SU-DHL-6 (cell line): ENCODE results near the gene LPIN1.
"Not testable (repeated sequence)": the region's sequence is repeated elsewhere in the genome, so short reads cannot be mapped to it uniquely, and the experiment has no call there.

Source experiments
- H2AFZ ChIP-seq: fragments of 200-600 bp; sonication (generic); 2 replicates; pipeline ENCODE4 v1.6.1; 2014; ENCODE audit warnings: low read depth, mild to moderate bottlenecking, moderate library complexity, mixed read lengths, antibody characterized with exemption, low read length; ENCODE audit not compliant: severe bottlenecking
- H3F3A ChIP-seq: fragments of 200-600 bp; shearing (Covaris generic); 2 replicates; pipeline ENCODE4 v1.6.0; 2016; ENCODE audit warnings: antibody characterized with exemption, mild to moderate bottlenecking; ENCODE audit not compliant: insufficient read depth
- H3K27ac ChIP-seq: fragments of 200-600 bp; sonication (generic); 2 replicates; pipeline ENCODE4 v1.5.1; 2016; ENCODE audit warnings: low read depth, mild to moderate bottlenecking, low read length, moderate library complexity, mixed read lengths
- H3K27me3 ChIP-seq: fragments of 200-600 bp; sonication (generic), shearing (Covaris generic); 2 replicates; pipeline ENCODE4 v1.6.0; 2014; ENCODE audit warnings: mild to moderate bottlenecking, low read length
- H3K36me3 ChIP-seq: fragments of 200-600 bp; sonication (generic); 2 replicates; pipeline ENCODE4 v1.6.1; 2014; ENCODE audit warnings: mild to moderate bottlenecking, low read length, mixed read lengths
- H3K4me2 ChIP-seq: fragments of 300-600, 200-600 bp; shearing (Covaris generic), sonication (generic); 2 replicates; pipeline ENCODE4 v1.6.0; 2014; ENCODE audit warnings: low read length, low read depth, mild to moderate bottlenecking; ENCODE audit not compliant: poor library complexity, severe bottlenecking
- H3K4me3 ChIP-seq: fragments of 200-600 bp; sonication (generic); 2 replicates; pipeline ENCODE4 v1.5.1; 2014; ENCODE audit warnings: antibody characterized with exemption, low read length, mild to moderate bottlenecking, mixed read lengths; ENCODE audit not compliant: insufficient read depth, poor library complexity, severe bottlenecking
- H3K79me2 ChIP-seq: fragments of 200-600 bp; sonication (generic); 2 replicates; pipeline ENCODE4 v1.6.1; 2014; ENCODE audit warnings: mild to moderate bottlenecking, low read length, moderate library complexity; ENCODE audit not compliant: insufficient read depth
- H3K9ac ChIP-seq: fragments of 200-600 bp; sonication (generic); 2 replicates; pipeline ENCODE4 v1.7.0; 2014; ENCODE audit warnings: mild to moderate bottlenecking, low read length
- H3K9me2 ChIP-seq: fragments of 200-600 bp; sonication (generic); replicated peaks from 2 replicates; pipeline ENCODE4 v1.6.1; 2014; ENCODE audit warnings: low read length; ENCODE audit not compliant: insufficient read depth
- H3K9me3 ChIP-seq: fragments of 200-600 bp; sonication (generic); 2 replicates; pipeline ENCODE4 v1.6.1; 2014; ENCODE audit warnings: low read length, mixed read lengths; ENCODE audit not compliant: insufficient read depth
- H4K20me1 ChIP-seq: fragments of 200-600 bp; sonication (generic); 2 replicates; pipeline ENCODE4 v1.6.1; 2014; ENCODE audit warnings: low read depth, mild to moderate bottlenecking, antibody characterized with exemption, low read length, moderate library complexity, mixed read lengths
- CTCF ChIP-seq: fragments of 200-600 bp; sonication (generic); IDR thresholded peaks from one replicate; pipeline ENCODE4 v1.5.1; 2017; ENCODE audit warnings: antibody characterized with exemption, mild to moderate bottlenecking, low read length, moderate library complexity; ENCODE audit not compliant: insufficient read depth, poor library complexity, severe bottlenecking
- EZH2phosphoT487 ChIP-seq: fragments of 200-600 bp; sonication (generic), shearing (Covaris generic); conservative IDR thresholded peaks from 2 replicates; pipeline ENCODE4 v1.6.1; 2018; ENCODE audit warnings: mild to moderate bottlenecking, antibody characterized with exemption, low read length, moderate library complexity, mixed read lengths

LPIN1 gene

GRCh38 chr2:11814979-11815510 lies 68.6 kb downstream of the LPIN1 start:
- H3K27ac ChIP-seq, result no peak overlapping the region
- H3K79me2 ChIP-seq, result no peaks in the 10 kb centered on the region
- no peaks in the 10 kb centered on the region for H3K9me2 ChIP-seq
- peaks cover 4% of the 10 kb centered on the region; the same call in 1 of the 2 replicates for H3F3A ChIP-seq
- no peaks in the 10 kb centered on the region for H4K20me1 ChIP-seq
- no peaks in the 10 kb centered on the region for H3K27me3 ChIP-seq
- no peak for TF ChIP-seq EZH2phosphoT487
- TF ChIP-seq CTCF, result no peak
- H3K9me3 ChIP-seq, result no peaks in the 10 kb centered on the region
- H3K9ac ChIP-seq, result no peak overlapping the region
- H2AFZ ChIP-seq, result no peak overlapping the region
- H3K36me3 ChIP-seq, result peaks cover 36% of the 10 kb centered on the region
- no peak overlapping the region for H3K4me2 ChIP-seq
- H3K4me3 ChIP-seq, result no peak overlapping the region

GRCh38 chr2:11816935-11817334 lies 70.5 kb downstream of the LPIN1 start:
- not testable (repeated sequence) for H3K9me3 ChIP-seq, H4K20me1 ChIP-seq, H3K27ac ChIP-seq, H3K79me2 ChIP-seq, H3K27me3 ChIP-seq, H3K4me3 ChIP-seq, H3K4me2 ChIP-seq, H3K9me2 ChIP-seq, H3K9ac ChIP-seq, H2AFZ ChIP-seq
- Histone ChIP-seq H3K36me3 (peaks cover 45% of the 10 kb centered on the region), H3F3A (peaks cover 10% of the 10 kb centered on the region; the same call in 1 of the 2 replicates)

GRCh38 chr2:11819235-11819729 lies 72.8 kb downstream of the LPIN1 start:
- H3K9me3 ChIP-seq, result no peaks in the 10 kb centered on the region
- no peak overlapping the region for H3K4me3 ChIP-seq
- no peak overlapping the region for H2AFZ ChIP-seq
- peaks cover 43% of the 10 kb centered on the region for H3K36me3 ChIP-seq
- no peaks in the 10 kb centered on the region for H3K27me3 ChIP-seq
- no peak for TF ChIP-seq EZH2phosphoT487
- no peak for TF ChIP-seq CTCF
- H3K9me2 ChIP-seq, result no peaks in the 10 kb centered on the region
- peaks cover 10% of the 10 kb centered on the region; the same call in 1 of the 2 replicates for H3F3A ChIP-seq
- no peak overlapping the region for H3K4me2 ChIP-seq
- H3K9ac ChIP-seq, result no peak overlapping the region
- H3K27ac ChIP-seq, result no peak overlapping the region
- H3K79me2 ChIP-seq, result no peaks in the 10 kb centered on the region
- H4K20me1 ChIP-seq, result no peaks in the 10 kb centered on the region

- peaks cover 11% of the 10 kb centered on the region for H3F3A ChIP-seq
- no peak overlapping the region for H3K4me3 ChIP-seq
- H3K9me3 ChIP-seq, result no peaks in the 10 kb centered on the region
- H3K27ac ChIP-seq, result no peak overlapping the region
- no peak for TF ChIP-seq EZH2phosphoT487
- no peak for TF ChIP-seq CTCF
- H2AFZ ChIP-seq, result no peak overlapping the region
- no peak overlapping the region for H3K4me2 ChIP-seq
- no peaks in the 10 kb centered on the region for H4K20me1 ChIP-seq
- H3K9ac ChIP-seq, result no peak overlapping the region
- peaks cover 40% of the 10 kb centered on the region for H3K36me3 ChIP-seq
- H3K27me3 ChIP-seq, result no peaks in the 10 kb centered on the region
- H3K79me2 ChIP-seq, result no peaks in the 10 kb centered on the region
- no peaks in the 10 kb centered on the region for H3K9me2 ChIP-seq
Observed at GRCh38 chr2:11820650-11821049, 74.2 kb downstream of the LPIN1 start.
